Activated naive CD8-positive, alpha-beta T cell treated with anti-CD3 and anti-CD28 coated beads, Interleukin-2, amount 50 U/mL, for 24 hours (primary cell): ENCODE measurements around the gene SLC27A5.
"Not testable (repeated sequence)": the region's sequence is repeated elsewhere in the genome, so short reads cannot be mapped to it uniquely, and the experiment has no call there.

Experiments used
- ATAC-seq: fragments of 150-1000 bp; cut with Tn5 transposase; one replicate; pipeline ENCODE4 v1.10.0; 2021
- DNase-seq: peaks from one replicate; pipeline ENCODE4 v3.0.0; 2021
- H3K27ac Mint-ChIP-seq: one replicate; pipeline ENCODE4 v1.8.0; 2021; ENCODE audit warnings: mild to moderate bottlenecking, mixed read lengths
- H3K27me3 Mint-ChIP-seq: one replicate; pipeline ENCODE4 v1.8.0; 2021; ENCODE audit warnings: mixed read lengths
- H3K36me3 Mint-ChIP-seq: one replicate; pipeline ENCODE4 v1.8.0; 2021; ENCODE audit warnings: low read depth, mixed read lengths
- H3K4me1 Mint-ChIP-seq: one replicate; pipeline ENCODE4 v1.8.0; 2021; ENCODE audit warnings: mixed read lengths
- H3K4me3 Mint-ChIP-seq: one replicate; pipeline ENCODE4 v1.8.0; 2021; ENCODE audit warnings: mild to moderate bottlenecking, moderate library complexity, mixed read lengths
- H3K9me3 Mint-ChIP-seq: one replicate; pipeline ENCODE4 v1.8.0; 2021; ENCODE audit warnings: mixed read lengths

Gene SLC27A5

DNA sequence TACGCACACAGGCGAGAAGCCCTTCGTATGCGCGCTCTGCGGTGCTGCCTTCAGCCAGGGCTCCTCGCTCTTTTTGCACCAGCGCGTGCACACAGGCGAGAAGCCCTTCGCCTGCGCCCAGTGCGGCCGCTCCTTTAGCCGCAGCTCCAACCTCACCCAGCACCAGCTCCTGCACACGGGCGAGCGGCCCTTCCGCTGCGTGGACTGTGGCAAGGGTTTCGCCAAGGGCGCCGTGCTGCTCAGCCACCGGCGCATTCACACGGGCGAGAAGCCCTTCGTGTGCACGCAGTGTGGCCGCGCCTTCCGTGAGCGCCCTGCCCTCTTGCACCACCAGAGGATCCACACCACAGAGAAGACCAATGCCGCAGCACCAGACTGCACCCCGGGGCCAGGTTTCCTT is 55.7 kb downstream of the SLC27A5 start:
- no peaks in the 10 kb centered on the region for H3K27me3 Mint-ChIP-seq
- H3K27ac Mint-ChIP-seq: no peak overlapping the region
- peaks cover 14% of the 10 kb centered on the region for H3K4me1 Mint-ChIP-seq
- H3K36me3 Mint-ChIP-seq: peaks cover 23% of the 10 kb centered on the region
- no peak for ATAC-seq
- H3K9me3 Mint-ChIP-seq: no peaks in the 10 kb centered on the region
- DNase-seq: no peak
- H3K4me3 Mint-ChIP-seq: no peak overlapping the region

DNA sequence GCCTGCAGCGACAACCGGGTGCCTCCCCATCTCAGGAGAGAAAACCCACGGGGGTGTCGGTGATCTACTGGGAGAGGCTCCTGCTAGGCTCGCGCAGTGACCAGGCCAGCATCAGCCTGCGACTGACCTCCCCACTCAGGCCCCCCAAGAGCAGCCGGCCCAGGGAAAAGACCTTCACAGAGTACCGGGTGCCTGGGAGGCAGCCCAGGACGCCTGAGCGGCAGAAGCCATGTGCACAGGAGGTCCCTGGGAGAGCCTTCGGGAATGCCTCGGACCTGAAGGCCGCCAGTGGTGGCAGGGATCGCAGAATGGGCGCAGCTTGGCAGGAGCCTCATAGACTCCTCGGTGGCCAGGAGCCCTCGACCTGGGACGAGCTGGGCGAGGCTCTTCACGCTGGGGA is 56.5 kb downstream of the SLC27A5 start:
- H3K4me3 Mint-ChIP-seq: no peak overlapping the region
- peaks cover 4% of the 10 kb centered on the region for H3K27me3 Mint-ChIP-seq
- no peaks in the 10 kb centered on the region for H3K9me3 Mint-ChIP-seq
- ATAC-seq (no peak), DNase-seq (no peak)
- no peak overlapping the region for H3K27ac Mint-ChIP-seq
- peaks cover 21% of the 10 kb centered on the region for H3K4me1 Mint-ChIP-seq
- peaks cover 21% of the 10 kb centered on the region for H3K36me3 Mint-ChIP-seq

DNA sequence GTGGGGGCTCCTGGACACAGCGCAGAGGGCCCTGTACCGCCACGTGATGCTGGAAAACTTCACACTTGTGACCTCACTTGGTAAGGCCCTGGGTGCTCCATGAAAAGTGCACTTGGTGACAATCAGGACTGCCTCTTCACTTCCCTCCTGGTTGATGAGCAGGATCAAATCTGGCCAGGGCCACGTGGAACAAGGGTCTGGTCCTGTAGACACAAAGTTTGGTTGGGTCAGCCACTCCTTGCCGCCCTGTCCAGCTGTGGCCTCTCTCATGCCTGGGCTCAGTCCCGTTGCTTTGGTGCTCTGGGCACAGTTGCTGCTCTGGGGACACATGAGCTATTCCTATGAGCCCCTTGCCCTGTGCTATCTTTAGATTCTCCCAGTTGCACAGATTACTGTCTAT is 58.0 kb downstream of the SLC27A5 start:
- Mint-ChIP-seq H3K4me1 (peaks cover 23% of the 10 kb centered on the region), H3K27ac (no peak overlapping the region), H3K27me3 (peaks cover 4% of the 10 kb centered on the region), H3K36me3 (peaks cover 25% of the 10 kb centered on the region), H3K9me3 (peaks cover 6% of the 10 kb centered on the region), H3K4me3 (no peak overlapping the region)
- DNase-seq (no peak), ATAC-seq (no peak)

DNA sequence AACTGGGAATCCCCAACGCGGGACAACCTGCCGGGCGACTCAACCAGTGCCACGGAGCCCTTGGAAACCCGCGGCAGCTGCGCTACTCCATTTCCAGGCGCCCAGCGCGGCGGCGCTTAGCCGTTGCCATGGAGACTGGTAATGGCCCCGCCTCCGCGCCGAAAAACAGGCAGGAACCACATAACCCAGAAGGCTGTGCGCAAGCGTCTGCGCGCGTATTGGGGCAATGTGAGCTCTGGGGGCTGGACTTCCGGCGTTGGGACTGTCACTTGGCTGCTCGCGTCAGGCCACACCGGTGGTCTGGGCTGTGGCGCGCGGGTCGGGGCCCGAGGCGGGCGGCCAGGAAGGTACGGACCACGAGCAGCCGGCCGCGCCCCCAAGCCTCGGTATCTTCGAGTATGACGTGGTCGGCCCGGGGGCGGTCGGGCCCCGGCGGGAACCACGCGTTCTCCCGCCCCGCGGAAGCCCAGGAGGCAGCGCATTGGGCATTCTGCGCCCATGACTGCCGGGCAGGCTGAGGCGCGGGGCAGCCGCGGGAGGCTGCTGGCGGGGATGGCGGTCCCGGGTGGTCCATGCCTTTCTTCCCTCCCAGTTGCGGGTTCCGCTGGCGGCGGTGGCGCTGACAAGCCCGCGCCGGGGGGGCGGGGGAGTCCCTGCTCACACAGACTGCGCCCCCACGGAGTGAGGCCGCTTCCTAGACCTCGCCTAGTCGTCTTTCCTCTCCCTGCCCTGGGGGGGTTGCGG is 60.3 kb downstream of the SLC27A5 start, which contains the start of gene ZNF324B:
Gene ZNF324B (plus strand): TSS at position 265 of the 744 bp plus-strand sequence. CDS start 2,080 bp downstream, outside the sequence.
- peaks cover 14% of the 10 kb centered on the region for H3K9me3 Mint-ChIP-seq
- ATAC-seq: peak; percentile 97

DNA sequence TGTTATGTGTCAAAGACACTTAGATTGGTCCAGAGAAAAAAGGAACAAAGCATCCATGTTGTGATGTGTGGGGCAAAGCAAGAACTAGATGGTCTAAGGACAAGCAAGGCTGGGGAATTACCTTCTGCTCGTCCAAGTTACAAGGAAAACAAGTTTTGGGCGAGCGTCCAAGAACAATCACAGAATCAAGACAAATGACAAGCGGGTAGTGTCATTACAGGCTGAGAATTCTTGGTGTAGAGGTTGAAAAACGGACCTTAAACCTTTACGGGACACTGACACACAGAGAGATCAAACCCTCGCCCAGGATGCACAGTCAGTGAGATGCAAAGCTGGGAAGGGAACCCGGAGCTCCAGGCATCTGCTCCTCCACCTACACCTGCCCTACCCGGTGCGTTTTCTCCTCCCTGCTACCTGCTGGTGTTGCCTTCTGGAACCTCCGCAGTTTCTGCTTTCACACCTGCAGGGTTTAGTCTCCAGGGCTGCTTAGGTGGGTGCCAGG is 60.9 kb downstream of the SLC27A5 start:
- DNase-seq: no peak
- Mint-ChIP-seq H3K4me1 (peaks cover 23% of the 10 kb centered on the region), H3K27me3 (peaks cover 15% of the 10 kb centered on the region), H3K9me3 (peaks cover 14% of the 10 kb centered on the region), H3K4me3 (peak overlapping the region; percentile 83), H3K27ac (no peak overlapping the region), H3K36me3 (peaks cover 18% of the 10 kb centered on the region)
- ATAC-seq: peak; percentile 1

More for the DNA sequence above, 60.3 kb downstream of the SLC27A5 start, which contains the start of gene ZNF324B:
- peaks cover 15% of the 10 kb centered on the region for H3K27me3 Mint-ChIP-seq
- peaks cover 23% of the 10 kb centered on the region for H3K4me1 Mint-ChIP-seq
- H3K4me3 Mint-ChIP-seq: peak within 1 kb of the TSS; percentile 83
- H3K27ac Mint-ChIP-seq: peak within 1 kb of the TSS; percentile 49
- peaks cover 21% of the 10 kb centered on the region for H3K36me3 Mint-ChIP-seq
- DNase-seq: peak; percentile 96

DNA sequence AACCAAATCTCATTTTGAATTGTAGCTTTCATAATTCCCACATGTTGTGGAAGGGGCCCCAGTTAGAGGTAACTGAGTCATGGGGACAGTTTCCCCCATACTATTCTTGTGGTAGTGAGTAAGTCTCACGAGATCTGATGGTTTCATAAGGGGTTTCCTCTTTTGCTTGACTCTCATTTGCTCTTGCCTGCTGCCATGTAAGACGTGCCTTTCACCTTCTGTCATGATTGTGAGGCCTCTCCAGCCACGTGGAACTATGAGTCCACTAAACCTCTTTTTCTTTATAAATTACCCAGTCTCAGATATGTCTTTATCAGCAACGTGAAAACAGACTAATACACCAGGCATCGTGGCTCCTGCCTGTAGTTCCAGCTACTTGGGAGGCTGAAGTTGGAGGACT is 61.8 kb downstream of the SLC27A5 start:
- Mint-ChIP-seq H3K9me3 (peaks cover 14% of the 10 kb centered on the region), H3K4me1 (peaks cover 23% of the 10 kb centered on the region), H3K36me3 (peaks cover 18% of the 10 kb centered on the region), H3K27me3 (peaks cover 15% of the 10 kb centered on the region)
- not testable (repeated sequence) for ATAC-seq, H3K4me3 Mint-ChIP-seq, H3K27ac Mint-ChIP-seq, DNase-seq

DNA sequence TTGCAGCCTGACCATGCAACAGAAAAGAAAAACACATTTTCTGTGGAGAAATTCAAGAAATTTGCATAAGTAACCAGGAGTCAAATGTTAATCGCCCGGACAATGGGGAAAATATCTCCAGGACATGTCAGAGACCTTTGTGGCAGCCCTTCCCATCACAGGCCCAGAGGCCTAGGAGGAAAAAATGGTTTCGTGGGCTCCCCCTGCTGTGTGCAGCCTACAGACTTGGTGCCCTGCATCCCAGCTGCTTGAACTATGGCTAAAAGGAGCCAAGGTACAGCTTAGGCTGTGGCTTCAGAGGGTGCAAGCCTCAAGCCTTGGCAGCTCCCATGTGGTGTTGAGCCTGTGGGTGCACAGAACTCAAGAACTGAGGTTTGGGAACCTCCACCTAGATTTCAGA is 62.9 kb downstream of the SLC27A5 start:
- not testable (repeated sequence) for DNase-seq, H3K4me3 Mint-ChIP-seq, H3K27ac Mint-ChIP-seq, ATAC-seq
- Mint-ChIP-seq H3K36me3 (peaks cover 14% of the 10 kb centered on the region), H3K27me3 (peaks cover 15% of the 10 kb centered on the region), H3K4me1 (peaks cover 23% of the 10 kb centered on the region), H3K9me3 (peaks cover 14% of the 10 kb centered on the region)
